Measurements from ENCODE around the gene SCN4A. TPM values are rescaled to one million over a fixed set of nuclear protein-coding genes. Genes with fewer than 3 reads are reported as not detected.

Gene SCN4A
- total RNA-seq, 4 donors from 2014 or later: under 0.01 to 0.71 (median 0.20) TPM

DNA sequence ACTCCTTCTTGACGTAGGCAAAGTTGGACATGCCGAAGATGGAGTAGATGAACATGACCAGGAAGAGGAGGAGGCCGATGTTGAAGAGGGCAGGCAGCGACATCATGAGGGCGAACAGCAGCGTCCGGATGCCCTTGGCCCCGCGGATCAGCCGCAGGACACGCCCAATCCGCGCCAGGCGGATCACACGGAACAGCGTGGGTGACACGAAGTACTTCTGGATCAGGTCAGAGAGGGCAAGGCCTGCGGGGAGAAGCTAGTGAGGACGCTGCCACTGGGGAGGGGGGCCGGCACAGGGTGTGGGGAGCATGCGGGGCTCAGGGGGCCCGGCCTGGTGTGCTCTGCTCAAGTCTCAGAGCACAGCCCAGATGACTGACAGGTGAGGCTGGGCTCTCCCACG lies 31.0 kb downstream of the SCN4A start:
- intact Hi-C loops (cut with DNase I): no loop called here
- Histone ChIP-seq H3K27me3 (peaks cover 0 to 3% (median 0%) of the 10 kb centered on the region in 4 donors), H3K27ac (replicated peaks in 1 of 4) (no peak overlapping the region), H3K36me3 (no peaks in the 10 kb centered on the region), H3K9me3 (no peaks in the 10 kb centered on the region), H3K4me3 (no peak overlapping the region), H3K4me1 (no peaks in the 10 kb centered on the region)
- DNase-seq (ENCODE audit: extremely low spot score): no peak
- TF ChIP-seq POLR2A (IDR thresholded peaks at IDR 0.05; ENCODE audit: low read depth): no peak
- TF ChIP-seq, protein P1, sequence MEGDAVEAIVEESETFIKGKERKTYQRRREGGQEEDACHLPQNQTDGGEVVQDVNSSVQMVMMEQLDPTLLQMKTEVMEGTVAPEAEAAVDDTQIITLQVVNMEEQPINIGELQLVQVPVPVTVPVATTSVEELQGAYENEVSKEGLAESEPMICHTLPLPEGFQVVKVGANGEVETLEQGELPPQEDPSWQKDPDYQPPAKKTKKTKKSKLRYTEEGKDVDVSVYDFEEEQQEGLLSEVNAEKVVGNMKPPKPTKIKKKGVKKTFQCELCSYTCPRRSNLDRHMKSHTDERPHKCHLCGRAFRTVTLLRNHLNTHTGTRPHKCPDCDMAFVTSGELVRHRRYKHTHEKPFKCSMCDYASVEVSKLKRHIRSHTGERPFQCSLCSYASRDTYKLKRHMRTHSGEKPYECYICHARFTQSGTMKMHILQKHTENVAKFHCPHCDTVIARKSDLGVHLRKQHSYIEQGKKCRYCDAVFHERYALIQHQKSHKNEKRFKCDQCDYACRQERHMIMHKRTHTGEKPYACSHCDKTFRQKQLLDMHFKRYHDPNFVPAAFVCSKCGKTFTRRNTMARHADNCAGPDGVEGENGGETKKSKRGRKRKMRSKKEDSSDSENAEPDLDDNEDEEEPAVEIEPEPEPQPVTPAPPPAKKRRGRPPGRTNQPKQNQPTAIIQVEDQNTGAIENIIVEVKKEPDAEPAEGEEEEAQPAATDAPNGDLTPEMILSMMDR (IDR thresholded peaks at IDR 0.05): no peak
- TF ChIP-seq EP300 (IDR thresholded peaks at IDR 0.05): no peak
- 92% methylated on average over 14 of the region's 23 CpGs for WGBS

DNA sequence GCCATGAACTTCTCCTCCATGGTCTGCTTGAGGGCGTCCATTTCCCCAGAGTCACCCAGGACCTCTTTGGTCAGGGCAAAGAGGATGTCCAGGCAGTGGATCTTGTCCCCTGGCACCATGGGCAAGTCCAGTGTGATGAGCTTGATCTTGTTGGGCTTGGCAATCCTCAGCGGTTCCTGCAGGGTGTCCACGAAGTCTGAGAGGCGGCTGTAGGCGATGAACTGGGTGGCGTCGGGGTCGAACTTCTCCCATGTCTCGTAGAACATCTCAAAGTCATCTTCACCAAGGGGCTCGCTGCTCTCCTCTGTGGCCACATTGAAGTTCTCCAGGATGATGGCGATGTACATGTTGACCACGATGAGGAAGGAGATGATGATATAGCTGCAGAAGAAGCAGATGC lies 31.6 kb downstream of the SCN4A start:
- 88% methylated on average over 12 of the region's 12 CpGs for WGBS
- Histone ChIP-seq H3K4me1 (no peaks in the 10 kb centered on the region), H3K9me3 (no peaks in the 10 kb centered on the region), H3K4me3 (no peak overlapping the region), H3K27ac (replicated peaks in 1 of 4) (no peak overlapping the region), H3K27me3 (no peaks in the 10 kb centered on the region), H3K36me3 (no peaks in the 10 kb centered on the region)
- no peak for DNase-seq (ENCODE audit: extremely low spot score)
- intact Hi-C loops (cut with DNase I): no loop called here
- TF ChIP-seq EP300 (IDR thresholded peaks at IDR 0.05): no peak
- TF ChIP-seq, protein P1 (IDR thresholded peaks at IDR 0.05): no peak
- no peak for TF ChIP-seq POLR2A (IDR thresholded peaks at IDR 0.05; ENCODE audit: low read depth)
- TF ChIP-seq POLR2AphosphoS5 (IDR thresholded peaks at IDR 0.05): no peak

DNA sequence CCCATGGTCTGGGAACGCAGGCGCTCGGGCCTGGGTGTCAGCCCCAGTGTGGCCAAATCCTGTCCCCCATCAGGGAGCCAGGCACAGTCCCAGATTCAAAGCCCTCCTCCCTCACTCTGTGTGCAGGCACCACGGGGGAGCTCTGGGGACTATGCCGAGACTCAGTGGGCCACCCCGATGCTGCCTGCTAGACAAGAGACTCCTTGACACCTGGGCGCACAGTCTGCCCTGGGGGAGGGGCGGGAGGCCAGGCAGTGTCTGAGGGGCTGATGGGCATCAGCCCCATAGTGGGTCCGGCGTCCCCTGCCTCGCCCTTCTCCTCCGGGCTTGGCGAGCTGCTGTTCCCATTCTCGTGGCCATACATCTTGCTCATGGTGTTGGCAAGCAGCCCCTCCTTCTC lies 32.1 kb downstream of the SCN4A start:
- no peak for DNase-seq (ENCODE audit: extremely low spot score)
- TF ChIP-seq, protein P1 (IDR thresholded peaks at IDR 0.05): no peak
- TF ChIP-seq POLR2AphosphoS5 (IDR thresholded peaks at IDR 0.05) (no peak), EP300 (IDR thresholded peaks at IDR 0.05) (no peak), POLR2A (IDR thresholded peaks at IDR 0.05; ENCODE audit: low read depth) (no peak)
- WGBS: 79% methylated on average over 2 of the region's 14 CpGs
- intact Hi-C loops (cut with DNase I): no loop called here
- Histone ChIP-seq H3K4me3 (no peak overlapping the region), H3K4me1 (no peaks in the 10 kb centered on the region), H3K36me3 (no peaks in the 10 kb centered on the region), H3K9me3 (no peaks in the 10 kb centered on the region), H3K27ac (replicated peaks in 1 of 4) (no peak overlapping the region), H3K27me3 (no peaks in the 10 kb centered on the region)

DNA sequence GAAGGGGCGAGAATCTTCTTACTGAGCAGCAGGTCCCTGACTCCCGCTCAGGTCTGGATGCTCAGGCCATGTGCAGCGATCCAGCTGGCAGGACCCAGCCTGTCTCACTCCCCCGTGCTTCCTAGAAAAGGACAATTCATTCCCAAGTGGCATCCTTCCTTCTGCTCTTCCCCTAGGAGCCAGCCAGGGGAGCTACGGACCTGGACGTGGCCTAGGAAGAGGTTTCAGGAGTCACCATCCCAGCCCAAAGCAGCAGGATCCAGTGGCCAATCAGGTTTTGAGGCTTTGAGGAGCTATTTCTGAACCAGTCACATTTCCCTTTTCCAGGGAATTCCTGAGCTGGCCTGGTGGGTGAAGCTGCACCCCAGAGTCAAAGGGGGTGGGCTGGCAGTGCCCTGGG lies 32.8 kb downstream of the SCN4A start:
- DNase-seq (ENCODE audit: extremely low spot score): no peak
- intact Hi-C loops (cut with DNase I): no loop called here
- Histone ChIP-seq H3K9me3 (no peaks in the 10 kb centered on the region), H3K27me3 (no peaks in the 10 kb centered on the region), H3K4me1 (no peaks in the 10 kb centered on the region), H3K36me3 (no peaks in the 10 kb centered on the region), H3K27ac (replicated peaks in 1 of 4) (no peak overlapping the region), H3K4me3 (no peak overlapping the region)
- WGBS: 77% methylated on average over 4 of the region's 6 CpGs
- TF ChIP-seq EP300 (IDR thresholded peaks at IDR 0.05) (no peak), POLR2AphosphoS5 (IDR thresholded peaks at IDR 0.05) (no peak), POLR2A (IDR thresholded peaks at IDR 0.05; ENCODE audit: low read depth) (no peak)
- TF ChIP-seq, protein P1 (IDR thresholded peaks at IDR 0.05): no peak

DNA sequence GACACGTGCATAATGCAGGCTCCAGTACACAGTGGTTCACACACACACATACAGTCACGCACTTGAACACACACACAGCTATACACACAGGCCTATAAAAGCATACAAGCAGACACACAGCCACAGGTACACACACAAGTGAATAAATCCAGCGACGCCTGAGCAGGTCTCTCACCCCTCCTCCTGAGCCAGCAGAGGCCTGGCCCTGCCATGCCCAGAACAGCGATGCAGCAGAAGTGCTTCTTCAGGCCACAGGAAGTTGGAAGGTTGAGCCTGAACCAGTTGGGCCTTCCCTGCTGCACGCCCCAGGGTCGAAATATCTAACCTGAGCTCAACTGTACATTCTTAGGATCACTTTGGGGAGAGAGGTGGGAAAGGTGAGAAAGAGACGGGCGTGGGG lies 33.3 kb downstream of the SCN4A start:
- TF ChIP-seq EP300 (IDR thresholded peaks at IDR 0.05): no peak
- TF ChIP-seq POLR2AphosphoS5 (IDR thresholded peaks at IDR 0.05): no peak
- TF ChIP-seq, protein P1 (IDR thresholded peaks at IDR 0.05): no peak
- no peak for TF ChIP-seq POLR2A (IDR thresholded peaks at IDR 0.05; ENCODE audit: low read depth)
- H3K4me1 ChIP-seq: no peaks in the 10 kb centered on the region
- H3K9me3 ChIP-seq: no peaks in the 10 kb centered on the region
- no peak overlapping the region for H3K4me3 ChIP-seq
- no peaks in the 10 kb centered on the region for H3K36me3 ChIP-seq
- no peaks in the 10 kb centered on the region for H3K27me3 ChIP-seq
- 86% methylated on average over 8 of the region's 9 CpGs for WGBS
- intact Hi-C loops (cut with DNase I): no loop called here
- no peak for DNase-seq (ENCODE audit: extremely low spot score)
- no peak overlapping the region for H3K27ac ChIP-seq (replicated peaks in 1 of 4)

All from esophagus muscularis mucosa (tissue), 4 donors.